ENCODE data around the gene DCAF7.

Gene DCAF7

DNA sequence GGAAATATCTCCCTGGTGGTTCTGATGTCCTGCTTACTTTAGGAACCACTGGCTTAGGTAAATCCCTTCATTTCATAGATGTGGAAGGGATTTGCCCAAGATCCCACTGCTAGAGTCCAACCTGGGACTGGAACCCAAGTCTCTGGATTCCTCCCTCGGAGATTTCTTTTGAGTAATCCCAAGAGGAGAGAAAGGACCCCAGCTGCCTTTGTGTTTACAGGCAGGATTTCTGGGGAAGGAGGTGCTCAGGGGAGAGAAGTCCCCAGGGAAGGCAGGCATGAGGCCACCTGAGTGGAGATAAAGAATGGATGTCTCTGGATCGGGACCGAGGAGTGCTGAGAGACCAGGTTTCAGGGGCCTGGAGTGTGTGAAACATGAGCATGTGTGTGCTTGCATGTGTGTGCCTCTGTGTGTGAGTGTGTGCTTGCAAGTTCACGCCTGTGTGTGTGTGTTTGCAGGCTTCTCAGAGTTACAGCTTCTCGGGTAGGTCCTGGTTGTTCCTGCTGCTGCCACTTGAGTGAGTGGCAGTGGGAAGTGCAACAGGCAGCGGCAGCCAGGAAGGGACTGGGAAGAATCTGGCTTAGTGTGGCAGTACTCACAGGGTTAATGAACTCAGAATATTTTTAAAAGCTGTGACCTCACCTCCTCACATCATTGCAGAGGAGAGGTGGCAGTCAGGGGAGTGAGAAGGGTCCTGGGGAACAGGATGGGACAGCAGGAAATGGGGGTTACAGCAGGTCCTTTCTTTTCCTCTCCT is 24.9 kb upstream of the DCAF7 start:
- no peaks in the 10 kb centered on the region for H3K9me3 ChIP-seq (ENCODE audit: insufficient read depth, low read length)
- no peak overlapping the region for H3K4me3 ChIP-seq (ENCODE audit: low read length)
- no peaks in the 10 kb centered on the region for H4K20me1 ChIP-seq (ENCODE audit: insufficient read depth, low read length)
- H3K4me2 ChIP-seq (ENCODE audit: low read length), result no peak overlapping the region
- H3K27ac ChIP-seq (ENCODE audit: low read length), result no peak overlapping the region
- H2AFZ ChIP-seq (ENCODE audit: low read depth, low read length), result no peak overlapping the region
- H3K36me3 ChIP-seq (replicated peaks; ENCODE audit: low read depth, low read length), result no peaks in the 10 kb centered on the region
- H3K27me3 ChIP-seq (ENCODE audit: low read depth, low read length), result no peaks in the 10 kb centered on the region; the same call in 1 of the 2 replicates
- no peak overlapping the region for H3K9ac ChIP-seq (ENCODE audit: low read length)
- no peaks in the 10 kb centered on the region for H3K79me2 ChIP-seq (ENCODE audit: low read length)
- no peak for TF ChIP-seq CTCF (IDR thresholded peaks at IDR 0.05; ENCODE audit: low read depth, low read length)
- TF ChIP-seq EZH2phosphoT487 (IDR thresholded peaks at IDR 0.05; ENCODE audit: low read depth), result no peak
- H3K4me1 ChIP-seq (ENCODE audit: low read length), result no peaks in the 10 kb centered on the region

DNA sequence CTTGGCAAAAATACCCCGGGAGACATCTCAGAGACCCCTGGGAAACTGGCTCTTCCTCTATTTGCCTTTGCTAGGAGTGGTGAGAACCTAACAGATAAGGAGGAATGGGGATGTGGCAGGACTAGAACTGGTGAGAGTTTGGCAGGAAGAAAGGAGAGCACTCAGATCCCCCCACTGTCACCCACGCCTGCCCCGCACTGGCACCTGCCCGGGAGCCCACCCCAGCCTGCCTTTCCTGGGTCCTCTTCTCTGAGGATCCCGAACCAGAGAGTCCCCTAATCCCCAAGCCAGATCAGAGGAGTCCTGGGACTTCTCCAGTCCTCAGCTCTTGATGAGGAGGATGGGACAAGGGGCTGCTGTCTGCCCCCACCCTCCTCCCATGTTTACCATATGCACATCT is 23.4 kb upstream of the DCAF7 start:
- Histone ChIP-seq H3K27me3 (ENCODE audit: low read depth, low read length) (no peaks in the 10 kb centered on the region; the same call in 1 of the 2 replicates), H3K9ac (ENCODE audit: low read length) (no peak overlapping the region), H3K36me3 (replicated peaks; ENCODE audit: low read depth, low read length) (no peaks in the 10 kb centered on the region), H3K4me2 (ENCODE audit: low read length) (no peak overlapping the region), H2AFZ (ENCODE audit: low read depth, low read length) (no peak overlapping the region), H3K9me3 (ENCODE audit: insufficient read depth, low read length) (no peaks in the 10 kb centered on the region), H4K20me1 (ENCODE audit: insufficient read depth, low read length) (no peaks in the 10 kb centered on the region), H3K79me2 (ENCODE audit: low read length) (no peaks in the 10 kb centered on the region), H3K4me3 (ENCODE audit: low read length) (no peak overlapping the region), H3K4me1 (ENCODE audit: low read length) (no peaks in the 10 kb centered on the region), H3K27ac (ENCODE audit: low read length) (no peak overlapping the region)
- TF ChIP-seq CTCF (IDR thresholded peaks at IDR 0.05; ENCODE audit: low read depth, low read length), result no peak
- TF ChIP-seq EZH2phosphoT487 (IDR thresholded peaks at IDR 0.05; ENCODE audit: low read depth), result no peak

DNA sequence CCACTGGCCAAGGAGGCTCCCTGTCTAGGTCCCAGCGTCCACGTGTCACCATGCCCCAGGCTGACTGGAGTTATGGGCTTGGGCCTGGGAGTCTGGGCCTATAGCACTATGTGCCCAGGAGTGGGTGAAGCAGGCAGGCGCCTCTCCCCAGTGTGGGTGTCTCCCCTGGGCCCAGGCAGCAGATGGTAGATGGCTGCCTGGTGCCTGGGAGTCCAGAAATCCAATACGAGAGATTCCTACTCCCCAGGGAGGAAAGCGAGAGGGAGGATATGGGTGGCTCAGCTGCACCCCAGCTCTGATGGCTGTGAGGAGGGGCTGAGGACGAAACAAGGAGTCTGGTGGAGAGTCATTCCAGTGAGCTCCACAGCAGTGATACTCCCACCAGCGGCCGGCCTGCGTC is 22.1 kb upstream of the DCAF7 start:
- H3K27me3 ChIP-seq (ENCODE audit: low read depth, low read length), result no peaks in the 10 kb centered on the region; the same call in 1 of the 2 replicates
- no peaks in the 10 kb centered on the region for H3K4me1 ChIP-seq (ENCODE audit: low read length)
- H3K79me2 ChIP-seq (ENCODE audit: low read length), result no peaks in the 10 kb centered on the region
- no peak overlapping the region for H3K9ac ChIP-seq (ENCODE audit: low read length)
- H3K4me3 ChIP-seq (ENCODE audit: low read length), result no peak overlapping the region
- no peaks in the 10 kb centered on the region for H4K20me1 ChIP-seq (ENCODE audit: insufficient read depth, low read length)
- H3K4me2 ChIP-seq (ENCODE audit: low read length), result no peak overlapping the region
- H3K36me3 ChIP-seq (replicated peaks; ENCODE audit: low read depth, low read length), result no peaks in the 10 kb centered on the region
- H2AFZ ChIP-seq (ENCODE audit: low read depth, low read length), result no peak overlapping the region
- no peak for TF ChIP-seq CTCF (IDR thresholded peaks at IDR 0.05; ENCODE audit: low read depth, low read length)
- TF ChIP-seq EZH2phosphoT487 (IDR thresholded peaks at IDR 0.05; ENCODE audit: low read depth), result no peak
- no peaks in the 10 kb centered on the region for H3K9me3 ChIP-seq (ENCODE audit: insufficient read depth, low read length)
- no peak overlapping the region for H3K27ac ChIP-seq (ENCODE audit: low read length)

DNA sequence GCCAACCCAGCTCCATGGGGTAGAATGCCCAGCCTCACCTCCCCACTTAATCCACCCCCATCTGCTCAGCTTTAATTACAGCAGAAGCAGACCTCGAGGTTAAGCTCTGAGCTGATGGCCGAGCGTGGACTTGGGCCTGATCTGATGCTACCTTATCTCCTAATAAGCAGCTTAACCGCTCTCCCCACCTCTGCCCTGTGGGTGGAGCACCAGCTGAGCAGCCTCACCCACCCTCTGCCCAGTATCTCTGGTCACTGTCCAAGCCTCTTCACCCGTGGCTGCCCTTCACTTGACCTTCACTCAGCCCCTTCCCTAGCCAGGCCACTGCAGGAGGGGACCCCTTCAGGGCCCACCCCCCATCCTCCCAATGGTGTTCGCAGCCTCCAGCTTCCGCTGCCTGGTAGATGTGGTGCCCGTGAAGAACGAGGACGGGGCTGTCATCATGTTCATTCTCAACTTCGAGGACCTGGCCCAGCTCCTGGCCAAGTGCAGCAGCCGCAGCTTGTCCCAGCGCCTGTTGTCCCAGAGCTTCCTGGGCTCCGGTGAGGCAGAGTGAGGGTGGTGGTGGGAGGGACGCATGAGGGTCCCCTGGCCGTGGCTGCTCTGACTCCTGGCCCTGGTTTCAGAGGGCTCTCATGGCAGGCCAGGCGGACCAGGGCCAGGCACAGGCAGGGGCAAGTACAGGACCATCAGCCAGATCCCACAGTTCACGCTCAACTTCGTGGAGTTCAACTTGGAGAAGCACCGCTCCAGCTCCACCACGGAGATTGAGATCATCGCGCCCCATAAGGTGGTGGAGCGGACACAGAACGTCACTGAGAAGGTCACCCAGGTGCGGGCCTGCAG is 20.3 kb upstream of the DCAF7 start:
- Histone ChIP-seq H3K4me3 (ENCODE audit: low read length) (no peak overlapping the region), H3K27me3 (ENCODE audit: low read depth, low read length) (no peaks in the 10 kb centered on the region; the same call in 1 of the 2 replicates), H3K36me3 (replicated peaks; ENCODE audit: low read depth, low read length) (no peaks in the 10 kb centered on the region), H3K9ac (ENCODE audit: low read length) (no peak overlapping the region), H3K27ac (ENCODE audit: low read length) (no peak overlapping the region), H4K20me1 (ENCODE audit: insufficient read depth, low read length) (no peaks in the 10 kb centered on the region), H3K4me1 (ENCODE audit: low read length) (no peaks in the 10 kb centered on the region), H3K4me2 (ENCODE audit: low read length) (no peak overlapping the region), H3K9me3 (ENCODE audit: insufficient read depth, low read length) (no peaks in the 10 kb centered on the region), H2AFZ (ENCODE audit: low read depth, low read length) (no peak overlapping the region), H3K79me2 (ENCODE audit: low read length) (no peaks in the 10 kb centered on the region)
- TF ChIP-seq EZH2phosphoT487 (IDR thresholded peaks at IDR 0.05; ENCODE audit: low read depth), result no peak
